T-helper 22 cell (primary cell): ENCODE measurements around the gene GYG2.

ENCODE experiments used
- DNase-seq: peaks from one replicate; pipeline ENCODE4 v3.0.0-alpha.2; 2020; ENCODE audit warnings: low read depth

The GYG2 gene

GRCh38 chrX:2817036-2817435 lies 11.7 kb upstream of the GYG2 start:
- no peak for DNase-seq

- DNase-seq, result no peak
Observed at GRCh38 chrX:2819345-2820135, 9.2 kb upstream of the GYG2 start.

GRCh38 chrX:2820136-2820771 lies 8.5 kb upstream of the GYG2 start:
- DNase-seq, result no peak

GRCh38 chrX:2823795-2824386 lies 4.8 kb upstream of the GYG2 start:
- DNase-seq, result no peak

GRCh38 chrX:2824886-2825285 lies 3.8 kb upstream of the GYG2 start:
- no peak for DNase-seq

- no peak for DNase-seq
Observed at GRCh38 chrX:2828959-2829411, 255 bp downstream of the GYG2 start.

- no peak for DNase-seq
Observed at GRCh38 chrX:2829469-2830246, 928 bp downstream of the GYG2 start.

- no peak for DNase-seq
Observed at GRCh38 chrX:2831471-2832228, 2.9 kb downstream of the GYG2 start.

GRCh38 chrX:2837961-2838360 lies 9.2 kb downstream of the GYG2 start:
- DNase-seq, result no peak

- no peak for DNase-seq
Observed at GRCh38 chrX:2840961-2841360, 12.2 kb downstream of the GYG2 start.

- no peak for DNase-seq
Observed at GRCh38 chrX:2841537-2841936, 12.8 kb downstream of the GYG2 start.

- no peak for DNase-seq
Observed at GRCh38 chrX:2846992-2847391, 18.3 kb downstream of the GYG2 start.

GRCh38 chrX:2848871-2849301 lies 20.2 kb downstream of the GYG2 start:
- DNase-seq, result no peak

- DNase-seq, result no peak
Observed at GRCh38 chrX:2854918-2855317, 26.2 kb downstream of the GYG2 start.

- no peak for DNase-seq
Observed at GRCh38 chrX:2855761-2856160, 27.0 kb downstream of the GYG2 start.

GRCh38 chrX:2857566-2857965 lies 28.8 kb downstream of the GYG2 start:
- DNase-seq, result no peak

- DNase-seq, result no peak
Observed at GRCh38 chrX:2859197-2859797, 30.6 kb downstream of the GYG2 start.

GRCh38 chrX:2862404-2862803 lies 33.7 kb downstream of the GYG2 start:
- no peak for DNase-seq

GRCh38 chrX:2863646-2864045 lies 34.9 kb downstream of the GYG2 start:
- no peak for DNase-seq

GRCh38 chrX:2867206-2867605 lies 38.5 kb downstream of the GYG2 start:
- no peak for DNase-seq

GRCh38 chrX:2870650-2871049 lies 41.9 kb downstream of the GYG2 start:
- no peak for DNase-seq
